GM12873 (cell line): ENCODE results near the gene C2CD4A.

Source experiments
- TF ChIP-seq, protein P1 (sequence below): IDR thresholded peaks from 2 replicates; pipeline ENCODE4 v1.5.1; 2012; ENCODE audit warnings: low read depth, mild to moderate bottlenecking, moderate library complexity, low read length, control low read depth; ENCODE audit not compliant: insufficient read depth; ENCODE audit errors: missing control alignments

Gene C2CD4A

DNA sequence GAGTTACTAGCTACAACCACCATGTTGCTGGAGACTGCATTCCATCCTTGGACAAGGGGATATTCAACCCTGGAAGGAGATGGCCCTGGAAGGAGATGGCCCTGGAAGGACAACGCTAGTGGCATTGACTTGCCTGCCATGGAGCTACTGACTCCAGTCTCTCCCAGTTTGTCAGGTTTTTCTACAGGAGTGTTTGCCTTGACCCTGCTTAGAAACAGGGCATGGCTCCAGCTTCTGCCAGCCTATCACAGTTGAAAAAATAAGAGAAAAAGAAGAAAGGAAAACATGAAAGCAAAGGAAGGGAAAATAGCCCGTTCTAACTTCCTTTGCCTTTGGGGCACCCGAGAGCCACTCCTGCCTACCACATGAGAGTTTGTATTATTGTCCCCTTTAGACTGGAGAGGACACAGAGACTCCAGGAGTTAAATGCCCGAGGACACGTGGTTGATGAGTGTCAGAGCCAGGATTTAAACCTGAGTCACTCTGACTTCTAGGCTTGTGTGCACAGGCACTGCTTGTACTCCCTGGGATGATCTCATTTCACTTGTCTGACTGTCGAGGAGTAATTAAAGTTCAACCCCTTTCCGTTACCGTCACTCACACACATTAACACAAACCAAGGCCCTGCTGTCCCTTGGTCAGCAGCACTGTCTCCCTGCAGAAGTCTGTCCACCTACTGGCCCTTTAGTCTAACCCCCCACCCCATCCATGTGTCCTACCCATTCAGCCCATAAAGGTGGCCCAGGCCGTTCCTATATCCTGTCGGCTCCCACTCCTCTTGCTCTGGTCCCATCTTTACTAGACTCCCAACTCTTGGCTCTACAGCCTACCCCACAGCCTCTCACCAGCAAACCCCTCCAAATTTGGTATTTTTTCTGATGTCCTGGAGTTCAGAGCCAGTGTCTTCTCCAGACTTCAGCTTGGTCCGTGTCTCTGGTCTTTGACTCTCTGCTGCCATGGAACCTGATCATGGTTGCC is 46.1 kb downstream of the C2CD4A start:
- TF ChIP-seq, protein P1, sequence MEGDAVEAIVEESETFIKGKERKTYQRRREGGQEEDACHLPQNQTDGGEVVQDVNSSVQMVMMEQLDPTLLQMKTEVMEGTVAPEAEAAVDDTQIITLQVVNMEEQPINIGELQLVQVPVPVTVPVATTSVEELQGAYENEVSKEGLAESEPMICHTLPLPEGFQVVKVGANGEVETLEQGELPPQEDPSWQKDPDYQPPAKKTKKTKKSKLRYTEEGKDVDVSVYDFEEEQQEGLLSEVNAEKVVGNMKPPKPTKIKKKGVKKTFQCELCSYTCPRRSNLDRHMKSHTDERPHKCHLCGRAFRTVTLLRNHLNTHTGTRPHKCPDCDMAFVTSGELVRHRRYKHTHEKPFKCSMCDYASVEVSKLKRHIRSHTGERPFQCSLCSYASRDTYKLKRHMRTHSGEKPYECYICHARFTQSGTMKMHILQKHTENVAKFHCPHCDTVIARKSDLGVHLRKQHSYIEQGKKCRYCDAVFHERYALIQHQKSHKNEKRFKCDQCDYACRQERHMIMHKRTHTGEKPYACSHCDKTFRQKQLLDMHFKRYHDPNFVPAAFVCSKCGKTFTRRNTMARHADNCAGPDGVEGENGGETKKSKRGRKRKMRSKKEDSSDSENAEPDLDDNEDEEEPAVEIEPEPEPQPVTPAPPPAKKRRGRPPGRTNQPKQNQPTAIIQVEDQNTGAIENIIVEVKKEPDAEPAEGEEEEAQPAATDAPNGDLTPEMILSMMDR, result no peak

DNA sequence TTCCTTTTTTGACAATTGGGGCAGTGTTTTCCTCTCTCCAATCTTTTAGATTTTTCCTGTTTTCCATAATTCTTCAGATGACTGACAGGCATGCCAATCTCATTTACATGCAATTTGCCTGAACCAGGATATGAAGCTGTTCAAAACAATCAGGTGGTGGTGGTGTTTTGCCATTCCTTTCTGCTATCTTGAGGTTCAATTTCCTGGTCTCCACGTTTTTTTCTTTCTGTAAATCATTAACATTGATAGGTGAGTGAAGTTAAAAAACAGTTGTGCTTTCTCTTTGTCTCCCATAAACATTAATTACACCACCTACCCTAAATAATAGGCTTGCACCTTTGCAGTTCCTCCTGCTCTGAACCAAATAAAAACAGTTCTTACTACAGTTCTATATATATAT is 49.1 kb downstream of the C2CD4A start:
- TF ChIP-seq, protein P1, result no peak

DNA sequence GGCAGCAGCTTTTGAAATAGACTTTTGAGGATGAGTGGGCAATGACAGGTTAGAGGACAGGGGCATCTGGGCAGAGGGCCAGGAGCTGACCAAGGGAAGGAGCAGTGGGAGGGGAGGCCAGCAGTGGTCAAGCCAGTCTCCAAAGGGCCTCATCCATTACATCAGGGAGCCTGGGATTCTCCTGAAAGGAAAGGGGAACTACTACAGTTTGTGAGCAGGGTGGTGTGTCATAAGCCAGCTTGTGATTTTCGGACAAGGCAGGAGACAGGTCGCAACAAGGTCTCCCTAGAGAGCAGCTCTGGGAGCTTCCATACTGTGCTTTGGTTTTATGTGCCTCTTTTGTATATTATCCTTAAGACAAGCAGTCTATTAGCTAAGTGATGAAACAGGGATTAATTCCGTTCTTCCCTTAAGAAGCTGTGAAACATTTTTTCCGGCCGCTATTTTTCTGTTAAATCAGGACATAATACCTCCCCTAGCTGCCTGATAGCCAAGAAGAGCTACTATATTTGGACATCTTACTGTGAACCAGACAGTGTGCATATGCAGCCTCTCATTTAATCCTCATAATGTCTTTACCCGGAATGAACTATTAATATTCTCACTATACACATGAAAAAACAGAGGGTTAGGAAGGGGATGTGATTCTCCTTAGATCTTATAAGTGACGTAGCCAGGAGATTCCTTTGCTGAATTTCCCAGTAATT is 51.9 kb downstream of the C2CD4A start:
- TF ChIP-seq, protein P1, result no peak

DNA sequence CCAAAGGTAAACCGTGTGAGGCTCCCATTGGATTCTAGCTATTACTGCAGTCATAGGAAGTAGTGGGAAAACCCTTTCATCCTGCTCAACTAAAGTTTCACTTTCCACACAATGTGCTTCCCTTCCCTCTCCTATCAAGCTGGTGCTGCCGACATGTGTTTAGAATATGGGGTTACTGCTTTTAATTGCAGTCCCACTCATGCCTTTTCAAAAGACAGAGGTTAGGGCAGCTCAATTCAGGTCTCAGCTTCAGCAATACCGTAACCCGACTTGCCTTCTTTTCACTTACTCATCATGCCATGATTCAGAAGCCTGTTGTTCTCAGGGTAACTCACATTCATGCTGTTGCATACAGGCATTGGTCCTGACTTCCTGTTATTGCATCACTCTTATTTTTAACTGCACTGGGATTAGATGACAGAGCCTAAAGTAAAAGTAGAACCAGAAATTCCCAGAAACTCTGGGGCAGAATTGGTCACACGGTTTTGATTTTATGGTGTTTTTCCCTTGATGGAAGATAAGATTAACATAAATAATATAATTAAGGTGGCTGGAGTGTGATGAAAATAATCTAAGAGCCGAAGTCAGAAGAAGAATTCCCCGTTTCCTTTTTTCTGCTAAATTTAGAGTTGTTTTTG is 52.6 kb downstream of the C2CD4A start:
- TF ChIP-seq, protein P1, result no peak

DNA sequence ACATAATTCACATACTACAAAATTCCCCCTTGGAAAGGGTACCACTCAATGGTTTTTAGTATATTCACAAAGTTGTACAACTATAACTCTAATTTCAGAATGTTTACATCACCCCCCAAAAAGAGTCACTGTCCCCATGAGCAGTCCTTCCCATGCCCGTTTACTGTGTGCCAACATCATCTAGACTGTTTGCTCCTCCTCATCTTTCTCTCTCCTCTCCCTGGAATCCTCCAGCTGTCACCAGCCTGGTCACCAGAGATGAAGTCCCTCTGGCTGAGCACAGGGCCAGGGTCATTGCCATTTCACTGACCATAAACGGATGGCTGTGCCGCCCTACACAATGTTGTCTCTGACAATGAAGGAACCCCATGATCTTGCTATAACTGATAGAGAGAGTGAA is 53.1 kb downstream of the C2CD4A start:
- TF ChIP-seq, protein P1, result no peak
